Kidney (tissue), 14 donors: ENCODE measurements around the gene CCSAP. TPM values are rescaled to one million over a fixed set of nuclear protein-coding genes. Genes with fewer than 3 reads are reported as not detected.

Experiments used
- DNase-seq, 5 donors: peaks; one replicate each; pipeline ENCODE4 v3.0.0-alpha.2; 2013 to 2020
- FAIRE-seq: peaks from 2 replicates; lab custom pipeline; 2012; peaks lifted over from hg19 to GRCh38; lab: Jason Lieb, UNC
- H3K27ac ChIP-seq, 2 donors: one replicate each; pipeline ENCODE4 v1.7.0; 2013; ENCODE audit warnings: low read depth in 2 of 2, low read length in 2 of 2, inconsistent platforms in 1 of 2
- H3K27me3 ChIP-seq: one replicate; pipeline ENCODE4 v1.7.1; 2013; ENCODE audit warnings: low read length, inconsistent platforms; ENCODE audit not compliant: control insufficient read depth, insufficient read depth
- H3K36me3 ChIP-seq, 3 donors: one replicate each; pipeline versions ENCODE4 v1.7.0 to v1.7.1; 2013; ENCODE audit warnings: low read length in 3 of 3, control low read depth in 1 of 3, inconsistent platforms in 1 of 3; ENCODE audit not compliant: insufficient read depth in 3 of 3, control insufficient read depth in 2 of 3
- H3K4me1 ChIP-seq, 3 donors: one replicate each; pipeline versions ENCODE4 v1.7.0 to v1.7.1; 2013; ENCODE audit warnings: low read length in 3 of 3, inconsistent platforms in 1 of 3, low read depth in 1 of 3; ENCODE audit not compliant: control insufficient read depth in 2 of 3, insufficient read depth in 2 of 3
- H3K4me3 ChIP-seq, 3 donors: one replicate each; pipeline versions ENCODE4 v1.7.0 to v1.8.1; 2013; ENCODE audit warnings: low read length in 3 of 3, control low read depth in 1 of 3, inconsistent platforms in 1 of 3
- H3K9ac ChIP-seq, 3 donors: one replicate each; pipeline versions ENCODE4 v1.7.0 to v1.7.1; 2013; ENCODE audit warnings: low read length in 3 of 3, control low read depth in 1 of 3, inconsistent platforms in 1 of 3
- H3K9me3 ChIP-seq, 3 donors: one replicate each; pipeline versions ENCODE4 v1.7.0 to v1.7.1; 2013; ENCODE audit warnings: low read length in 3 of 3, control low read depth in 1 of 3, inconsistent platforms in 1 of 3; ENCODE audit not compliant: control insufficient read depth in 2 of 3, insufficient read depth in 1 of 3
- intact Hi-C: fragments of 100-400 bp; cut with DNase I; formaldehyde crosslinking; loops from one replicate; pipeline ENCODE4 v1.11.1; 2022
- polyA plus RNA-seq: library from polyadenylated mRNA; stranded (reverse); fragments of 350-450 nt; fragmentation: Illumina TruSeq; extraction: RNeasy Lipid Tissue Mini Kit (QIAGEN cat#74804); gene quantifications from one replicate; pipeline ENCODE4 v1.2.3, GENCODE V29; 2014; ENCODE audit warnings: low read depth, low replicate concordance; ENCODE audit not compliant: insufficient read depth
- total RNA-seq: library from RNA; stranded (reverse); fragmentation: NEBNext Ultra II Directional; extraction: Animal tissue kit (Norgen Biotek cat#: 25700); gene quantifications from one replicate; pipeline ENCODE4 v1.2.1, GENCODE V29; 2021
- TF ChIP-seq, protein P1 (sequence below): IDR thresholded peaks from 3 replicates; pipeline ENCODE4 v1.5.1; 2012; ENCODE audit warnings: mild to moderate bottlenecking, moderate library complexity, borderline replicate concordance; ENCODE audit not compliant: insufficient read depth; ENCODE audit errors: extremely low read depth
- donor health status: control.
- donor health status: control.
- donor health status: control.
- donor health status: control.
- donor health status: control.
- donor health status: DM: yes; HTN: yes; CAD: no.
- donor health status: Normal renal cell carcinoma (clear cell type).

CCSAP gene
- total and polyA plus RNA-seq, 2 donors from 2014 or later: 0.84 to 3.1 TPM

DNA sequence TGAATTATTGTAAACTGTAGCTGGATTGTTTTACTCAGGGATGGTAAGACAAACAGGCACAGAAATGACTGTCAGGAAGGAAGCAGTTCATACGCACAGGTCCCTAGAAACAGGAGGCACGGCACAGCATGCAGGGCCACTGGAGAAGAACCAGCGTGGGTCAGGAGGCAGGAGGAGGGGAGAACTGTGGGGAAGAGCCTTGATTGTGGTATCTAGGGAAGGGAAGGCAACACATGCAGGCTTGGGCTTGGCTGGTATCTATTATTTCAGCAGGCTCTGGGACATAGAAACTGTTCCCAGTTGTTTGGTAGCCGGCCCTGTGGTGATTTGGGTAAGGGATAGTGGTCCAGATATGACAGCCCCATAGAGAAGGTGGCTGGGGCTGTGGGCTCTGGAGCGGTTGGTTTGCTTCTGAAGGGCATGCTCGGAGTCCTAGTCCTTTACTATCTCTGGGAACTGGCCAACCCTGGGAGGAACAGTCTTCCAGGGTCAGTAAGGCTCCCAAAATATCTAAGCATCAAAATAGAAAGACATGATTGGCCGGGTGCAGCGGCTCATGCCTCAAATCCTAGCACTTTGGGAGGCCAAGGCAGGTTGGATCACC, 43.1 kb upstream of the CCSAP start:
- intact Hi-C loops: no loop called here
- Histone ChIP-seq H3K4me1 (no peaks in the 10 kb centered on the region), H3K9ac (no peak overlapping the region), H3K4me3 (no peak overlapping the region), H3K36me3 (no peaks in the 10 kb centered on the region), H3K27ac (no peak overlapping the region), H3K9me3 (no peaks in the 10 kb centered on the region), H3K27me3 (no peaks in the 10 kb centered on the region)
- no peak for FAIRE-seq
- TF ChIP-seq, protein P1, sequence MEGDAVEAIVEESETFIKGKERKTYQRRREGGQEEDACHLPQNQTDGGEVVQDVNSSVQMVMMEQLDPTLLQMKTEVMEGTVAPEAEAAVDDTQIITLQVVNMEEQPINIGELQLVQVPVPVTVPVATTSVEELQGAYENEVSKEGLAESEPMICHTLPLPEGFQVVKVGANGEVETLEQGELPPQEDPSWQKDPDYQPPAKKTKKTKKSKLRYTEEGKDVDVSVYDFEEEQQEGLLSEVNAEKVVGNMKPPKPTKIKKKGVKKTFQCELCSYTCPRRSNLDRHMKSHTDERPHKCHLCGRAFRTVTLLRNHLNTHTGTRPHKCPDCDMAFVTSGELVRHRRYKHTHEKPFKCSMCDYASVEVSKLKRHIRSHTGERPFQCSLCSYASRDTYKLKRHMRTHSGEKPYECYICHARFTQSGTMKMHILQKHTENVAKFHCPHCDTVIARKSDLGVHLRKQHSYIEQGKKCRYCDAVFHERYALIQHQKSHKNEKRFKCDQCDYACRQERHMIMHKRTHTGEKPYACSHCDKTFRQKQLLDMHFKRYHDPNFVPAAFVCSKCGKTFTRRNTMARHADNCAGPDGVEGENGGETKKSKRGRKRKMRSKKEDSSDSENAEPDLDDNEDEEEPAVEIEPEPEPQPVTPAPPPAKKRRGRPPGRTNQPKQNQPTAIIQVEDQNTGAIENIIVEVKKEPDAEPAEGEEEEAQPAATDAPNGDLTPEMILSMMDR: no peak
- DNase-seq: no peak

DNA sequence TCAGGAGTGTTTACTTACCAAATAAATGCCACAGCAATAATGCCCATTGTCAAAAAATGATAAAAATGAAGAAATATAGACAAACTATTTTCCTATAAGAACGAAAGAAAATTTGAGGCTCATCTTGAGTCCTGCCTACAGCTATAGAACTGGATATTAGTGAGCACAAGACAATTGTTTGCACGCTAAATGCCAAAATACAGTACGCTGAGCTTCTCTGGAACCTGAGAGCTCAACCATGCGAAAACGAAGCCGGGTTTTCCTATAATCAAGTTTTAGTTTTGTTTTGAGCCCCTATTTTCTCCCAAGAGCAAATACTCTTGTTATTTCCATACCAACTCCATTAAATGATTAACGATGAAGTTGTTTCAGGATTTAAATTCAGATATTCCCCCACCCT, 42.0 kb upstream of the CCSAP start:
- DNase-seq: no peak

DNA sequence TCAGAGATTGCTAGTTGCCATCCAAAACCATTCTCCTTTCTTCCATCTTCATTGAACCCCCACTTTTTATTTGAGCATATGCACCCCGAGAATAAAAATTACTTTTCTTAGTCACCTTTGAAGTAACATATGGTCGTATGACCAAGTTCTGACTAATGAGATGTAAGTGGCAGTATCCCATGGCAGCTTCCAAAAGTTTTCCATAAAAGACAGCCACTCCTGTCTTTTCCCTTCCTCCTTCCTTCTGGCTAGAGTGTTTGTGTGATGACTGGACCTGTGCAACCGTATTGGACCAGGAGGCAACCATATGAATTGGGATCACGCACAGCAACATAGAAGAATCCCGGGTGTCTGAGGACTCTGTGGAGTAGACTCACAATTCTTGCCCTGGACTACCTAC, 41.1 kb upstream of the CCSAP start:
- no peak for FAIRE-seq
- Histone ChIP-seq H3K27ac (no peak overlapping the region), H3K4me3 (no peak overlapping the region), H3K9me3 (no peaks in the 10 kb centered on the region), H3K9ac (no peak overlapping the region), H3K36me3 (no peaks in the 10 kb centered on the region), H3K27me3 (no peaks in the 10 kb centered on the region), H3K4me1 (no peaks in the 10 kb centered on the region)
- no peak for DNase-seq
- TF ChIP-seq, protein P1: no peak
- intact Hi-C loops: no loop called here

More for the DNA sequence above, 42.0 kb upstream of the CCSAP start:
- TF ChIP-seq, protein P1: no peak
- Histone ChIP-seq H3K9me3 (no peaks in the 10 kb centered on the region), H3K27ac (no peak overlapping the region), H3K36me3 (no peaks in the 10 kb centered on the region), H3K27me3 (no peaks in the 10 kb centered on the region), H3K4me1 (no peaks in the 10 kb centered on the region), H3K9ac (no peak overlapping the region), H3K4me3 (no peak overlapping the region)
- intact Hi-C loops: no loop called here
- no peak for FAIRE-seq

DNA sequence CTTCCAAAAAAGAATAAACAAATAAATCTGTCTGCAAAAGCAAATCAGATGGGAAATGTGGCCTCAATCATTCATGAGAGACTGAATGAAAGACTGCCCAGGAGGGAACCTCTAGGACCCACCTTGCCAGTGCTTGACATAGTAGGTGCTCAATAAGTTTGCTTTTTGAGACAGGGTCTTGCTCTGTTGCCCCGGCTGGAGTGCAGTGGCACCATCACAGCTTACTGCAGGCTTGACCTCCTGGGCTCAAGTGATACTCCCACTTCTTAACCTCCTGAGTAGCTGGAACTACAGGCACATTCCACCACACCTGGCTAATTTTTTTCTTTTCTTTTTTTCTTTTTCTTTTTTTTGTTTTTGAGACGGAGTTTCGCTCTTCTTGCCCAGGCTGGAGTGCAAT, 40.3 kb upstream of the CCSAP start:
- no peak overlapping the region for H3K27ac ChIP-seq
- H3K9ac ChIP-seq: no peak overlapping the region
- DNase-seq: no peak
- H3K36me3 ChIP-seq: no peaks in the 10 kb centered on the region
- no peaks in the 10 kb centered on the region for H3K27me3 ChIP-seq
- H3K4me3 ChIP-seq: no peak overlapping the region
- no peaks in the 10 kb centered on the region for H3K4me1 ChIP-seq
- H3K9me3 ChIP-seq: no peaks in the 10 kb centered on the region
- no peak for FAIRE-seq
- intact Hi-C loops: no loop called here
- TF ChIP-seq, protein P1: no peak
